Choroid plexus epithelial cell (primary cell): ENCODE data around the gene ANO1.

ENCODE experiments used
- DNase-seq: peaks from one replicate; pipeline ENCODE4 v3.0.0-alpha.2; 2010; ENCODE audit warnings: low read depth
- H3K4me3 ChIP-seq: 2 replicates; pipeline ENCODE4 v1.5.1; 2011; ENCODE audit warnings: low read depth, mild to moderate bottlenecking, control low read depth, low read length, moderate library complexity
- CTCF ChIP-seq: conservative IDR thresholded peaks from 2 replicates; pipeline ENCODE4 v1.5.1; 2011; ENCODE audit warnings: low read depth, mild to moderate bottlenecking, control low read depth, inconsistent platforms, low read length, moderate library complexity

ANO1 gene

GRCh38 chr11:70141486-70142220, 63.5 kb downstream of the ANO1 start:
- no peak overlapping the region for H3K4me3 ChIP-seq
- DNase-seq: no peak
- TF ChIP-seq CTCF: no peak

- H3K4me3 ChIP-seq: no peak overlapping the region
- DNase-seq: no peak
- TF ChIP-seq CTCF: no peak
Observed at GRCh38 chr11:70142221-70142875, 64.2 kb downstream of the ANO1 start.

- no peak for TF ChIP-seq CTCF
- H3K4me3 ChIP-seq: no peak overlapping the region
- DNase-seq: no peak
Observed at GRCh38 chr11:70144262-70144661, 66.1 kb downstream of the ANO1 start.

- H3K4me3 ChIP-seq: no peak overlapping the region
- no peak for DNase-seq
- TF ChIP-seq CTCF: no peak
Observed at GRCh38 chr11:70145071-70145470, 67.0 kb downstream of the ANO1 start.

- TF ChIP-seq CTCF: no peak
- H3K4me3 ChIP-seq: no peak overlapping the region
- DNase-seq: no peak
Observed at GRCh38 chr11:70145841-70146240, 67.7 kb downstream of the ANO1 start.

GRCh38 chr11:70146299-70146698, 68.2 kb downstream of the ANO1 start:
- no peak for DNase-seq
- H3K4me3 ChIP-seq: no peak overlapping the region
- no peak for TF ChIP-seq CTCF
